NCI-H2196 treated with DMSO at 0.1 percent for 48 hours (cell line): Measurements from ENCODE around the gene RBMS1.
"Not testable (repeated sequence)": the region's sequence is repeated elsewhere in the genome, so short reads cannot be mapped to it uniquely, and the experiment has no call there.

Experiments
- DNase-seq: peaks from one replicate; lab custom pipeline; 2025; ENCODE audit not compliant: unreplicated experiment; lab: John Stamatoyannopoulos, UW

Gene RBMS1

DNA sequence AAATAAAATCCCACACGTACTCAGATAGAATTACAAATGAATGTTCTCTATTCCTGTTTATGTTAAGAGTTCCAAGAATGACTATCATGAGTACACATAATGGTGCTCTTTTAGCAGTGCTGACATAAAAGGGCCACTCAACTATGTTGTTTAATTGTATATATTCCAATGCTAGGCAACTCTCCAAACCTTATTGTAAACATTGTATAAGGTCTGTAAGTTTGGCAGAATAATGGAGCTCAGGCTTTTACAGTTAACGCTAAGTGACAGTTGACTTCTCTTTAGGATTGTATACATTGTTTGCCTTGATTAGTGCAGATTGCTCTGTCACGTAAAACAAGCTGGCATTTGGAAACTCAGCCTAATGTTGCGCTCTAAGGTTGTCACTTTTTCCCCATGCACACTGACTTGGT lies 20.8 kb downstream of the RBMS1 start:
- DNase-seq, result no peak

- no peak for DNase-seq
Observed at GRCh38 chr2:160471950-160472349, 21.7 kb downstream of the RBMS1 start.

DNA sequence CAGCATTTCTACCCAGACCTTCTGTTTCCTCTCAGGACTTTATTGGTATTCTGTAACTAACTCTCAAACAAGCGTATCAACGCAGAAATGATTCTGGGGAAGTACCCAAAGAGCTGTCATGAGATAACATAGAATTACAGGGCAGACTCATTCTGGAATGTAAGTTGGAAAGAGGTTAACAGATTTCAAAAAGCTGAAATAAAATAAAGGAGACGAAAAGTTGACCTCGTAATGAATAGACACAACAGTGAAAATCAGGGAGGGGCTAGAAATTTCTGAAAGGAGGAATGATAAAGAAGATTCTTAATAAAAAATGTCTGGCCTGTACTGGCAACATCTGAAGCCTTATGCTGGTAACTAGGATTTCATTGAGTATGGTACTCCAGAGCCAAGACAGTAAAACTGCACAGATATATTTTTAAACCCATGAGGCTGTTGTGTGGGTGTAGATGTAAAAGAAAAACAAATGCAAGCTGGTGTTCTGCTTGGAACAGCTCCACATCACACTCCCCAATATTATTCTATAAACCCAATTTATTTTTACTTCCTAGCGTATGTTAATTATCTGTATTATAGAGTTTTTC lies 23.9 kb downstream of the RBMS1 start:
- no peak for DNase-seq

- DNase-seq, result no peak
Observed at GRCh38 chr2:160469164-160469563, 24.4 kb downstream of the RBMS1 start.

GRCh38 chr2:160467086-160467485 lies 26.5 kb downstream of the RBMS1 start:
- no peak for DNase-seq

DNA sequence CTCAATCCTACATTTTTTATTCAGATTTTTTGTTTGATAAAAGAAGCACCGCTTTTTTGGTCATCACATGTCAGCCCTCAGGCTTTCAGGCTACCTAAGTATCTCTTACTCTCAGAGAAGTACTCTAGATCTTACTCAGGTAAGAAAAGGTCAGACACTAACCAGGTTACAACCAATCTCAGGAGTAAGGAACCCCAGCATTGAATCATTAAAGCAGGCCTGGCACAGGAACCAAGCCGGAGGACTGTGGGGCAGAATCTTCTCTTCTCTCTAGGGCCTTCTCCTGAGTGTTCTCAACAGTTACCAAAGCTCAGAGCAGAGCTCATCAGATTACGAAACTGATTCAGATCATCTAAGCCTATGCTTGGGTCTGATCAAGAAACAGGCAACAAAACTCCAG lies 28.2 kb downstream of the RBMS1 start:
- no peak for DNase-seq

DNA sequence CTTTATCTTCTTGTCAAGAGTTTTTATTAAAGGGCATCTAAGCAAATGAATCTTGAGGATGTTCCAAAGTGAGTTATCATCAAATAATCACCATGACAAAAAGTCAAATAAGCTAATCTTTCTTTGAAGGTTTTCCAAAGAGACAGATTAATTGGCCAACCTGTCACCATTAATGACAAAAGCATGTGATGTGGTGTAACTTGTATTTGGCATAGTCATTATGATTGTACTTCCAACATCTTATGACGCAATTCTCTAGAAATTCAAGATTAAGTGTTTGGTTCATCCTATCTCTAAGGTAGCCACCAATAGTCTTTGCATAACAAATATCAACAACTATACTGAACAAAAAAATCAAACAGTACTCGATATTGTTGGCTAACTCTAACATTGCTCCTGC lies 28.6 kb downstream of the RBMS1 start:
- no peak for DNase-seq

- DNase-seq, result no peak
Observed at GRCh38 chr2:160464017-160464416, 29.6 kb downstream of the RBMS1 start.

DNA sequence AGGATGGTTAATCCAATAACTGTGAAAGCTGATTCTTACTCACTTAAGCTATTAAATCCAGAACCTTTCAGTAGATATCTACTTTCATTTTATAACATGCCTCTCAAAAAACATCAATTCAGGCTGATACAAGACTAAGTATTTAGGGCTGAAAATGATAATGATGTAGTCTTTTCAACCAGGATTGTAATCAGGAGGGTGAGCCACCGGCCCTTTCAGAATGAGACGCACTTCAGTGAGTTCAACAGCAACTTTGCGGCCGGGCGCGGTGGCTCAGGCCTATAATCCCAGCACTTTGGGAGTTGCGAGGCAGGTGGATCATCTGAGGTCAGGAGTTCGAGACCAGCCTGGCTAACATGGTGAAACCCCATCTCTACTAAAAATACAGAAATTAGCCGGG lies 30.4 kb downstream of the RBMS1 start:
- no peak for DNase-seq

- DNase-seq, result no peak
Observed at GRCh38 chr2:160460333-160460731, 33.3 kb downstream of the RBMS1 start.

GRCh38 chr2:160459538-160460332 lies 33.9 kb downstream of the RBMS1 start:
- DNase-seq, result no peak

DNA sequence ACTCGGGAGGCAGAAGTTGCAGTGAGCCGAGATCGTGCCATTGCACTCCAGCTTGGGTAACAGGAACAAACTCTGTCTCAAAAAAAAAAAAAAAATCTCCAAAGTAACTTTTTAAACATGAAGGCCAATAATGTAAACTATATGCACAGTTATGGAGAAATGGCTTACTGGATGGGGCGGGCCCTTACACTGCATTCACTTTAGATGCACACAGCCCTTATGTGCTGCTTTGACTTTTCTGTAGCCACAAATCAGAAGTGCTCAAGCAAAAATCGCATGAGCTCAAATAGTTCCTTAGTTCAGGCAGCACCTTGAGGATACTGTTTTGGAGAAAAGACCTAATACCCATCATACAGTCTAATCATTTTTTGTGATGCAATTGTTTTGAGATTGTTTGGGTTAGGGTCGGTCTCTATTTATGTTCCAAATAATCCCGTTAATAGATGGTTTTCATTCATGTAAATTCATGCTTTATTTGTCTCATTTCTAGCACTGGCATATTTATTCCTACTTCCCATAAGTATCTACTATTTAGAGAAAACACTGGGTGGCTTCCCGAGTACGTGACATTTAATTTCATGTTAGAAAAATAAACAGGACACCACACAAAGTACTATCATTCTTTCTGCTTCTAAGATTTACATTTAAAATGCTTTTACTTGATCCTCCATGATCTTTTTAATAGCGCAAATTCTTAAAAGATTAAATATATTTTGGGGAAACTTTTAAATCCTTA lies 34.7 kb downstream of the RBMS1 start:
- no peak for DNase-seq

- DNase-seq, result no peak
Observed at GRCh38 chr2:160457588-160457987, 36.0 kb downstream of the RBMS1 start.

- no peak for DNase-seq
Observed at GRCh38 chr2:160454070-160454797, 39.4 kb downstream of the RBMS1 start.

- no peak for DNase-seq
Observed at GRCh38 chr2:160453111-160453820, 40.3 kb downstream of the RBMS1 start.

- DNase-seq, result no peak
Observed at GRCh38 chr2:160450486-160450885, 43.1 kb downstream of the RBMS1 start.

GRCh38 chr2:160448821-160449220 lies 44.8 kb downstream of the RBMS1 start:
- DNase-seq, result not testable (repeated sequence)

- no peak for DNase-seq
Observed at GRCh38 chr2:160445673-160446072, 47.9 kb downstream of the RBMS1 start.

DNA sequence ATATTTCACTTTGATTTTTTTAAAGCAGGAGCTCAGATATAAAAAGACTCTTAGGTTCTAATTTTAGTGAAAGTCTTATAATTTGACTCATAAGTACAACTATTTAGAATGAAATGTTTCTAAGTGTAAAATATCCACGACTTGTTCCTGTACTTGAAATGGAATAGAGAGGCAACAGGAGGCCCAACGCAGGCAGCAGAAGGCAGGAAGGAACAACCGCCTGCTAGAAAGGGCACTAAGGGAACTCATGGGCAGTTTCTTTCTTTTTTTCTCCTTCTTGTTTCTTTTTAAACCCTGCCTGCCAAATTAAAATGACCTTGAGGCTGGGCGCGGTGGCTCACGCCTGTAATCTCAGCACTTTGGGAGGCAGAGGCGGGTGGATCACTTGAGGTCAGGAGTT lies 51.0 kb downstream of the RBMS1 start:
- no peak for DNase-seq

- DNase-seq, result no peak
Observed at GRCh38 chr2:160440888-160441287, 52.7 kb downstream of the RBMS1 start.

DNA sequence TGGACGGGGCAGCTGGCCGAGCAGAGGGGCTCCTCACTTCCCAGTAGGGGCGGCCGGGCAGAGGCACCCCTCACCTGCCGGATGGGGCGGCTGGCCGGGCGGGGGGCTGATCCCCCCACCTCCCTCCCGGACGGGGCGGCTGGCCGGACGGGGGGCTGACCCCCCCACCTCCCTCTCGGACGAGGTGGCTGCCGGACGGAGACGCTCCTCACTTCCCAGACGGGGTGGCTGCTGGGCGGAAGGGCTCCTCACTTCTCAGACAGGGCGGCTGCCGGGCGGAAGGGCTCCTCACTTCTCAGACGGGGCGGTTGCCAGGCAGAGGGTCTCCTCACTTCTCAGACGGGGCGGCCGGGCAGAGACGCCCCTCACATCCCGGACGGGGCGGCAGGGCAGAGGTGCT lies 54.6 kb downstream of the RBMS1 start:
- not testable (repeated sequence) for DNase-seq
